ENCODE measurements around the gene MAGEA9B. TPM values are rescaled to one million over a fixed set of nuclear protein-coding genes. Genes with fewer than 3 reads are reported as not detected.

MAGEA9B gene
- total and polyA plus RNA-seq, 2 donors from 2014 or later, result not detected

GRCh38 chrX:149630681-149631233 lies 43.5 kb upstream of the MAGEA9B start:
- TF ChIP-seq CTCF (IDR thresholded peaks at IDR 0.05; ENCODE audit: borderline replicate concordance, extremely low read depth, insufficient read depth), result no peak
- intact Hi-C loops (cut with DNase I), result no loop called here
- Histone ChIP-seq H3K4me3 (ENCODE audit: low read length in 3 of 3) (peak overlapping the region; percentile 50 to 77 (median 74)), H3K27ac (ENCODE audit: low read depth in 2 of 2, low read length in 2 of 2) (no peak overlapping the region), H3K9me3 (ENCODE audit: control insufficient read depth in 2 of 3, insufficient read depth in 1 of 3, low read length in 3 of 3) (no peaks in the 10 kb centered on the region), H3K36me3 (ENCODE audit: control insufficient read depth in 2 of 3, insufficient read depth in 3 of 3, low read length in 3 of 3) (no peaks in the 10 kb centered on the region), H3K9ac (ENCODE audit: low read length in 3 of 3) (peak overlapping the region in 2 of 3 donors; percentile 4 to 47), H3K27me3 (ENCODE audit: control insufficient read depth, insufficient read depth, low read length) (no peaks in the 10 kb centered on the region), H3K4me1 (ENCODE audit: control insufficient read depth in 2 of 3, insufficient read depth in 2 of 3, low read depth in 1 of 3, low read length in 3 of 3) (peaks cover 0 to 7% (median 0%) of the 10 kb centered on the region in 3 donors)
- FAIRE-seq (no peak), DNase-seq (peak in 3 of 5 donors; percentile 32 to 54 (median 33))

GRCh38 chrX:149629730-149630387 lies 42.6 kb upstream of the MAGEA9B start:
- no peaks in the 10 kb centered on the region for H3K36me3 ChIP-seq (ENCODE audit: control insufficient read depth in 2 of 3, insufficient read depth in 3 of 3, low read length in 3 of 3)
- H3K9me3 ChIP-seq (ENCODE audit: control insufficient read depth in 2 of 3, insufficient read depth in 1 of 3, low read length in 3 of 3), result no peaks in the 10 kb centered on the region
- no peak overlapping the region for H3K27ac ChIP-seq (ENCODE audit: low read depth in 2 of 2, low read length in 2 of 2)
- H3K4me1 ChIP-seq (ENCODE audit: control insufficient read depth in 2 of 3, insufficient read depth in 2 of 3, low read depth in 1 of 3, low read length in 3 of 3), result peaks cover 0 to 7% (median 0%) of the 10 kb centered on the region in 3 donors
- peak overlapping the region in 2 of 3 donors; percentile 34 to 74 for H3K4me3 ChIP-seq (ENCODE audit: low read length in 3 of 3)
- intact Hi-C loops (cut with DNase I), result no loop called here
- no peaks in the 10 kb centered on the region for H3K27me3 ChIP-seq (ENCODE audit: control insufficient read depth, insufficient read depth, low read length)
- DNase-seq (no peak), FAIRE-seq (no peak)
- TF ChIP-seq CTCF (IDR thresholded peaks at IDR 0.05; ENCODE audit: borderline replicate concordance, extremely low read depth, insufficient read depth), result no peak
- no peak overlapping the region for H3K9ac ChIP-seq (ENCODE audit: low read length in 3 of 3)

- intact Hi-C loops (cut with DNase I), result no loop called here
These were observed 41.5 kb upstream of the MAGEA9B start for GRCh38 chrX:149628768-149629167.

More at GRCh38 chrX:149628768-149629167, 41.5 kb upstream of the MAGEA9B start:
- H3K9me3 ChIP-seq (ENCODE audit: control insufficient read depth in 2 of 3, insufficient read depth in 1 of 3, low read length in 3 of 3), result no peaks in the 10 kb centered on the region
- no peak for DNase-seq
- no peaks in the 10 kb centered on the region for H3K36me3 ChIP-seq (ENCODE audit: control insufficient read depth in 2 of 3, insufficient read depth in 3 of 3, low read length in 3 of 3)
- H3K4me1 ChIP-seq (ENCODE audit: control insufficient read depth in 2 of 3, insufficient read depth in 2 of 3, low read depth in 1 of 3, low read length in 3 of 3), result peaks cover 0 to 7% (median 0%) of the 10 kb centered on the region in 3 donors
- H3K27ac ChIP-seq (ENCODE audit: low read depth in 2 of 2, low read length in 2 of 2), result no peak overlapping the region
- no peak for FAIRE-seq
- H3K4me3 ChIP-seq (ENCODE audit: low read length in 3 of 3), result no peak overlapping the region
- TF ChIP-seq CTCF (IDR thresholded peaks at IDR 0.05; ENCODE audit: borderline replicate concordance, extremely low read depth, insufficient read depth), result no peak
- no peaks in the 10 kb centered on the region for H3K27me3 ChIP-seq (ENCODE audit: control insufficient read depth, insufficient read depth, low read length)
- no peak overlapping the region for H3K9ac ChIP-seq (ENCODE audit: low read length in 3 of 3)
